HG03354 (cell line): ENCODE results near the gene MASP2.
"Not testable (repeated sequence)": the region's sequence is repeated elsewhere in the genome, so short reads cannot be mapped to it uniquely, and the experiment has no call there.

Experiments used
- ATAC-seq: cut with Tn5 transposase; IDR thresholded peaks from one replicate; pipeline ENCODE4 v1.9.1; 2021; ENCODE audit warnings: mild to moderate bottlenecking; ENCODE audit not compliant: unreplicated experiment, poor library complexity, severe bottlenecking

MASP2 gene

DNA sequence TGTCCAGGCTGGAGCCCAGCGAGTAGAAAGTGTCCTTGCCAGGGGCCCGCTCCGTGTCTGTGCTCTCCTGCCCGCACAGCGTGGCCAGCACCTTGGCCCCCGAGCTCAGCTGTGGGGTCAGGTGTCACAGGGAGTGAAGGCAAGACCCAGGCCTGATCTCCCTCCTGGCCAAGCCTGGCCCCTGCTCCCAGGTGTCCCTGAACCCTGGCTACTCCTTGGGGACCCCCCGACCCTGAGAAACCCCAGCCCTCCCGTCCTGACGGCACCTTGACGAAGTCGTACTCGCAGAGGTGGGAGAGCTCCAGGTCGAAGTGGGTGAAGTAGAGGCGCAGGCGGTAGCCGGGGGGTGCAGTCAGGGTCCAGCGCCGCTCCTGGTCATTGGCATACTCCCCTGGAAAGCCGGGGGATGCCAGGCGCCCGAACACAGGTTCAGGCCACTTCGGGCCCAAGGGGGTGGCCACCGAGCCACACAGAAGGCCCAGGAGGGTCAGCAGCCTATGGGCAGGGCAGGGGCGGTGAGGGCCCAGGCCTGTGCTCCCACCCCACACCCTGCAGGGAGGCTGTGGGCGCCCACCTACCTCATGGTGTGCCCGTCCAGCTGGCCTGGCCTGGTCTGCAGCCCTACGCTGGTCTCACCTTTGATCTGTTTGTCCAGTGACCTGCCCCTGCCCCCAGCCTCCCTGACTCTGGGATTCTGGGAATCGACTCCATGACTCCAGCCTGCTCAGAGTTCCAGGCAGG, at the start of gene MASP2:
Gene MASP2, minus strand, starts transcription at position 615 of the 741 bp plus-strand sequence. Its CDS starts 32 bp downstream, at position 583.
- ATAC-seq = no peak

DNA sequence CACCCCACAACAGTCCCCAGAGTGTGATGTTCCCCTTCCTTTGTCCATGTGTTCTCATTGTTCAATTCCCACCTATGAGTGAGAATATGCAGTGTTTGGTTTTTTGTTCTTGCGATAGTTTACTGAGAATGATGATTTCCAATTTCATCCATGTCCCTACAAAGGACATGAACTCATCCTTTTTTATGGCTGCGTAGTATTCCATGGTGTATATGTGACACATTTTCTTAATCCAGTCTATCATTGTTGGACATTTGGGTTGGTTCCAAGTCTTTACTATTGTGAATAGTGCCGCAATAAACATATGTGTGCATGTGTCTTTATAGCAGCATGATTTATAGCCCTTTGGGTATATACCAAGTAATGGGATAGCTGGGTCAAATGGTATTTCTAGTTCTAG, 36.7 kb upstream of the MASP2 start:
- not testable (repeated sequence) for ATAC-seq

DNA sequence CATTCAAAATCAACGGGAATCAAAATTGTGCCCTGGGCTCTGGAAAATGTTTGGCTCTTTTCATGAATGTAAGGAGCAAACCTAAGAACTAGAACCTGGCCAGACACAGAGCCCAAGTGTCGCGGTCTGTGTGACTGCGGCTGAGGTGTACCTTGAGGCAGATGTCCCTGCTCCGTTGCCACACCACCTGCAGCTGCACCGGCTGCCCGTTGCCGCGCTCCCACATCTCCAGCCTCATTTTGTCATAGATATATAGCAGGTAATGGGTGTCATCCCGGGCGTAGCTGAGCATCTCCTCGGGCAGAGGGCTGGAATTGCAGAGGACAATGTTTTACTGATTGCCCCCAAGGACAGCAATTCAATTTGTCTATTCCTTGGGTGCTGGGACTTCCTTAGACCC, 33.9 kb upstream of the MASP2 start:
- ATAC-seq = no peak

DNA sequence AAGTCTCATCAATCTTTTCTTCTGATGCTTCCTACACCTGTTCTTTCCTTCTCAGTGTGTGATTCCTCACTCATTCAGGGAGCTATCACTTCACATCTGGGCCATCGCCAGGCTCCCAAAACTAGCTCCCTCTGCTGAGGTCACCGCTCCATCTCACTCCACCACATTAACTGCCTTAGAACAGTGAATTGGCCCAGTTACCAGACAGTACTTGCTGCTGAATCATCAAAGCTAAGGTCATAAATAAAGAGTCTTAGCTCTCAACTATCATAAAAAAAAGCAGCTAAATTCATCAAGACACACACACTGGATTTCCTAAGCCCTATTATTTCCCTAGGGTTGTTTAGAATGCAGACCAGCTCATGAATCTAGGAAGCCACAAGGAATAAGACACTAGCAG, 31.6 kb upstream of the MASP2 start:
- no peak for ATAC-seq

DNA sequence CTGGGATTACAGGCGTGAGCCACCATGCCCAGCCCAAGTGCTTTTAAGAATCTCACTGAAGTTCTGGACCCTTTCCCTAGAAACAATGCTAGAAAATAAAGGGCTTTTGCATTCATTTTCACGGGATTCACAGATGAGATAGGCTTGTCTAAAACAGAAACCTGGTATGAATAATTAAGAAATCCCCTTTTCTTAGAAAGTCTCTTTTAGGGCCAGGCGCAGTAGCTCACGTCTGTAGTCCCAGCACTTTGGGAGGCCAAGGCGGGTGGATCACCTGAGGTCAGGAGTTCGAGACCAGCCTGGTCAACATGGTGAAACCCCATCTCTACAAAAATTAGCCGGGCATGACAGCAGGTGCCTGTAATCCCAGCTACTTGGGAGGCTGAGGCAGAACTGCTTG, 26.4 kb upstream of the MASP2 start:
- ATAC-seq = not testable (repeated sequence)

DNA sequence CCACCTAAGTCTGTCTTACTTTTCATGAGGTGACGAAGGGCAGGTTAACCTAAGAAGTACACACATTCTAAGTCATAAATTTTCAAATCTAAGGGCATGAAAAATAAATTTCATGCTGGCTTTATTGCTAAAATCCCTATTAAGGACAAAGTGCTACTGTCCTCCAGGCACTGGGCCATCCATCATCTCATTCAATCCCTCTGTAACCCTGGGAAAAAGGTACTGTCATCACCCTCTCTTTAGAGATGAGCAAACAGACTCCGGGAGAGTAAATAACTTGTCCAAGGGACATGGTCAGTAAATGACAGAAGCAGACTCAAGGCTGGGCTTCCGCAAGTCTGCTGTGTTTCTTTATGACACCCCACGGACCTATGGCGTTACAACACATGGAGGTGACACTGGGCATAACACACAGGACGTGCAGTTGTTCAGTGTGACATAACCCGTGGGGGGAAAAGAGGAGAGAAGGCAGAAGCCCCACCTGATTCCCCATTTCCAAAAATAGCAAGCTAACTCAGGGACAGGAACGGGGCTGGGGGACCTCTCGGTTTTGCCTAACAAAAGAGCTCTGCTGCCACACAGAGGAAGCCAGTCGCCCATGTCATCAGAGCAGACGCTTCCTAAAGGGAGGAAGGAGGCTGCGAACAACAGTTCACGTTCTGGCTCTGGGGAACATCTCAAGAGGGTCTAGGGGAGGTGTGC, 25.3 kb upstream of the MASP2 start:
- ATAC-seq = no peak

DNA sequence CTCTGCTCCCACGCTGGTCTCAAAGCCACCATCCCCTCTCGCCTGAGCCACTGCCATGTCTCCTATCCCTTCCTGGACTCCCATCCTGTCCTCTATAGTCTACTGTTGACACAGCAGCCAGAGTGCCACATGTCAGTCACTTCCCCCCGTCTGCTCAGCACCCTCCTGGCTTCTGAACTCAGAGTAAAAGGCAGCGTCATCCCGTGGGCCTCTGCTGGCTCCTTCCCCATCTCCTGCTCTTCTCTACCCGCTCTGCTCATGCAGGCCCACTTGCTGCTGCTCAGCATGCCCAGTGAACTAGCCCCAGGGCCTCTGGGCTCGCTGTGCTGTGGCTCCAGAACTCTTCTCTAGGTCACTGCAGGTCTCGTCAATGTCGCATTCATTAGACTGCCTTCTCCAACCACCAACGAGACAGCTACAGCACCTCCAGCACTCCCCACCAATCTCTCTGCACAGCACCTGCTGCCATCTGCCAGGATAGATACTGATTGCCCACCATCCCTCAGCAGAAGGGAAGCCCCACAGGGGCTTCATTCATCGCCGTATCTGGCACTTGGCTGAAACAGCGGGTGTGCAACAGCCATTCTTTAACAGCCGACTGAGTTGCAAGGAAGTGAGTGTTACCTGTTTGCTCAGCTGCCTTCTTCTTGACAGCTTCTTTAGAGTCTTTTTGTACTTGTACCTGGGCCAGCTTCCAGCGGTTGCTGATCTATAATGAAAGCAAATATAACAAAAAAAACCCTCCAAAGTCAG, 24.6 kb upstream of the MASP2 start:
- no peak for ATAC-seq

DNA sequence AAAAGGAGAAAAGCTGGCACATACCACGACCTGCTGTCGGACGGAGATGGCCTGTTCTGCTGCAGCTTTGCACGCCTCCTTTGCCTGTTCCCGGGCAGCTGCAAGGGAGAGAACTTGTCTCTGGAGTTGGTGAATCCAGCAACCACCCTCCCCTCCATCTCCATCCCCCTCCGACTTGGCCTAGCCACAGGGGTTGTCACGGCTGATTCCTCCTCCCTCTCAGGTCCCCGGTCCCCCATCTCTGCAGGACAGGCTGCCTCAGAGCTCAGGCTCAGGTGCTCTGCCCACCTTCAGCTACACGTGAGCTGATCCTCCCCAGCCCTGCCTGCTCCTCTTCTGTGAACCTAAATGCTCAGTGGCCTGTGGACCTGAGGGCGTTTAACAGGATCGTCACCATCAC, 23.8 kb upstream of the MASP2 start:
- no peak for ATAC-seq

DNA sequence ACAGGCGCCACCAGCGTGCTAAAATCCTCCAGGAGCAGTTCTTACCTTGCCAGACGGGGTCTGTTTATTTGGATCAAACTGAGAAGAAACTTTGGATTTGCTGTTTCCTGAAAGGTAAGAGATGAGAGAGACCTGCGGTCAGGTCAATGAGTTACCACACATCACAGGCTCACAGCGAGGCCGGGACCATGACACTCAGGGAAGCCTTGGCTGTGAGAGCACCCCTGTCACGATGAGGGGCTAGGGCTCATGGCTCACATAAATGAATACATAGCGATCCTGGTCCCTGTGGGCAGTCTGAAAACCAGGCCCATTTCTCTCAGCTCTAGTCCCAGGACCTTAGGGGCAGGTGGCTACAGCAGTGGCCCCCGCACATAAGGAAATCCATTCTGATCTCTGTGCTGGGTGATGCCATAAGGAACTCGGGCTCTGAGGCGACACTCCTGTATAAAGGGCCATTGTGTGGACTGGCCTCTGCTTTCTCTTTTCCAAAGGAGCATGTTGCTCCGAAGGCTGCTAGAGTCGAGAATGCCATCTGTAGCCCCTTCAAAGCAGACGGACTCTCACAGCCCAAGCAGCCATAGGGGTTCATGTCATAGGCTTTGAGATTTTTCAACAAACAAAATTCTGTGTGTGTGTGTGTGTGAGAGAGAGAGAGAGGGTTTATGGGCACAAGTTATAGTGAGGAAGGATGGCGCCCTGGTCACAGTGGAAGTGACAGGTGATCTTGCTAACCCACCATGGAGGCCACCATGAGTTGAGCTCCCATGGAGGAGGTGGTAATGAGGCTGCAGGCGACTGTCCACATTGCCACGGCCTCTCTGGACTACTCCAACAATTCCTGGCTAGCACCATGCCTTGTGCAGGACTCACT, 21.8 kb upstream of the MASP2 start:
- ATAC-seq = no peak

DNA sequence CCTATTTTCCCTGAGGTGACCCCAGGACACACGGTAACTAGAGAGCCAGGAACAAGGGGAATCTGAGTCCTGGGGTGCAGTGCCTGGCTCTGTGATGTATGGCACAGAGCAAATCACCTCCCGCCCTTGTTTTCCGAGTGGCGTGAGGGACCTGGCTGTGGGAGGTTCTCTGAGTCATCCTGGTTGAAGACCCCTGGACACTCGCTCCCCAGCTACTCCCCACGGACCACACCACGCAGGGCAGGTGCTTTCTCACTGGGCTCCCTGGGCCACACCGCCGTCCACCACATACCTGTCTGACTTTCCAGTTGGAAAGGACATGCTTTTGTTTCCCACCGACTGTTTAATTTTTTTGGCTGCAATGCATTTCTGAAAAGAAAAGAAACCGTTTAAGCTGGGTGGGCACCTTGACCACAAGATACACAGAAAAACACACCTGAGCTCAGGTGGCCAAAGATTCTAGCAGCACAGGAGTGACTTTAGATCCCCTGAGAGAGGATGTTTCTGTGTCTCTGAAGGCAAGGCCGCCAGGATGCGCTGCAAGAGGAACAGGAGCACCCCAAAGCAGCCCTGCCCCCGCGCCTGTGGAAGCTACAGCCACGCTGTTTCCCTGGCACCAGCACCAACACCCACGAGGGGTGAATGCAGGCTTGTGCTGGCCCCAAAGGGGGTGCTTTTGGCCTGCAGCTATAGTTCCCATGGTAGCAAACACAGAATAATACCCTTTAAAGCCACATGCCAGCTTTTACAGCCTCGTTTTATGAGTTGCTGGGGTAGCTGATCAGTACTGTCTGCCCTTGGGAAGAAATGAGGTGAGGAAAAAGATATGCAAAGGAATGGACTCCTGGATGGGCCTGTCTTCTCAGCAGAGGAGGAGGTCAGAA, 20.9 kb upstream of the MASP2 start:
- no peak for ATAC-seq

DNA sequence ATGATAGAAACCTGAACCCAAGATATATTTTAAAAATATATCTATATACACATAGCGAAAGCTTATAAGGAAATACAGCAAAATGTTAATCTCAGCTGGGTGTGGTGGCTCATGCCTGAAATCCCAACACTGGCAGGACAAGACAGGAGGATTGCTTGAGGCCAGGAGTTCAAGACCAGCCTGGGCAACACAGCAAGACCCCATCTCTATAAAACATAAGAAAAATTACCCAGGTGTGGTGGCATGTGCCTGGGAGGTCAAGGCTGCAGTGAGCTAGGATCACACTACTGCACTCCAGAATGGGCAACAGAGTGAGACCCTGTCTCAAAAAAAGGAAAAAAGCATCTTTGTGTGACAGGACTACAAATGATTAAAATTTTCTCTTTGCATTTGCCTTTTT, 18.8 kb upstream of the MASP2 start:
- no peak for ATAC-seq

DNA sequence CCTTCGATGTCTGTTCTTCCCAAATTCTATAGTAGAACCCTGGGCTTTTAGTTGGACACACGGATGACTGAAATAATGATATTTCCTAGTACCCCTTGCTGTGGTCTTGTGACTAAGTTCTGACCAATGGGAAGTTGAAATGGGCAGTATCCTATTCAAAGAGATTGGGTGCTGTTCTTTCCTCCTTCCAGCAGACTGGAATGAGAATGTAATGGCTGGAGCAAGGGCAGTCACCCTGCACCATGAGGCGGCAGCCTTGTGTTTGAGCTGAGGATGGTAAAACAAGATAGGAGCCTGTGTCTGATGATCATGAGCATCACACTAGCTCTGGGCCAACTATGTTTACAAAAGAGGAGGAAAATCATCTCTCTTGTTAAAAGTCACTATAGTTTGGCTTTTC, 17.9 kb upstream of the MASP2 start:
- ATAC-seq = no peak

DNA sequence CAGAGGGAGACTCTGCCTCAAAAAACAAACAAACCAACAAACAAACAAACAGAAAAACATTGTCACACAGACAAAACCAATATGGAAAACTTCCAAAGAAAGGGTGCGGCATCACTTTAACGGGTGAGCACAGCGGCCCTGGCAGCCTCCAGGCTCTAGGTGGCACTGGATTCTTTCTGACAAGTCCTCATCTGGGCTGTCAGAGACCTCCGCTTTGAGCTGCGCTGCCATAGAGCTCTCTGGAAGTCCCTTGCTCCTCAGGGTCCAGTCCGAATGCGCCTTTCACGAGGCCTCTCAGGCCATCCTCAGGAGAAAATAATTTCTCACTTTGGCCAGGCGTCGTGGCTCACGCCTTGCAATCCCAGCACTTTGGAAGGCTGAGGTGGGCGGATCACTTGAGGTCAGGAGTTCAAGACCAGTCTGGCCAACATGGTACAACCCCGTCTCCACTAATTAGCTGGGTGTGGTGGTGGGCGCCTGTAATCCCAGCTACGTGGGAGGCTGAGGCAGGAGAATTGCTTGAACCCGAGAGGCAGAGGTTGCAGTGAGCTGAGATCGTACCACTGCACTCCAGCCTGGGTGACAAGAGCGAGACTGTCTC, 17.0 kb upstream of the MASP2 start:
- ATAC-seq = not testable (repeated sequence)

DNA sequence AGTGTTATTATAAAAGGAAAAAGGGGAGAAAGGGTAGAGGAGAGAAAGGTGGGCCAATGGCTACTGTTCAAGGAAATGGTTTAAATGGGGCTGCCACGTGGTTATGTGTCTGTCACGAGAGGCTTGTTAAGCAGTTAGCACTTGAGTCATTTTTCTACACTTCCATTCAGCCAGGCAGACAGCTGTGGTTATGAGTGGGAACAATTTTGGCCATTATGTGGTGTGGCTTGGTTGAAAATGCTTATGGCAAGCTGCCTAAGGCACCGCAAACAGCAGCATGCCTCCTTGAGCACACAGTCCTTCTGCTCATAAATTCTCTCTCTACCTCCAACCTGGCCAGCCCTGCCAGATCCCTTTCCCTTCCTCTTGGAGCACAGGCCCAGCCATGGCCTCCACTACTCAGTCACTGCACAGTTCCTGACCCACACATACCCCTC, 15.9 kb upstream of the MASP2 start:
- no peak for ATAC-seq

DNA sequence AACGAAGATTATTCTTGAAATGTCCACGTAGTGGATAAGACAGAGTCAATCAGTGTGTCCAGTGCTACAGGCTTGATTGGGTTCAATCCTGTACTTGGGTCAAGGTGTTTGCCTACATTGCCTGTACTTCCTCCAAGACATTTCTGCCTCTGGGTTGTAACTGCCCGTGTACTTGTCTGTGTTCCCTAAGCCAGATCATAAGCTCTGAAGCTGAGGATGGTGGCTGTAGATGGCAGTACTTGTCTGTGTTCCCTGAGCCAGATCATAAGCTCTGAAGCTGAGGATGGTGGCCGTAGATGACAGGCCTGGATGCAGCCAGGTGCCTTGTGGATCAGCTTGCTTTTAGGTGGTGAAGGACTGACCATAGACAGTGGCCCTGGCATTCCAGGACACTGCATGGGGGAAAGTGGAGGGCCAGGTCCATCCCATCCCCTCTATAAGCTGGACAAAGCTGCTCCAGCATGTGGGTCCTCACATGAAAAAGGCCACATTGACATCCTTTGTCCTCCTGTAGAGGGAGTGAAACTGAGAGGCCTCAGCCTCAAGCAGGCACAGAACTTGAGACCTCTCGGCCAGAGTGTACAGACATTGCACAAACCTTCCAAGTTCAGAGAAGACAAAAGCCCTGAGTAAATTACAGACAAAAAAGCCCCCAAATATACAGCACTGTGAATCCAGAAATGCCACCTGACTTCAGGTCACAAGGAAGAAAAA, 14.8 kb upstream of the MASP2 start:
- ATAC-seq = no peak

DNA sequence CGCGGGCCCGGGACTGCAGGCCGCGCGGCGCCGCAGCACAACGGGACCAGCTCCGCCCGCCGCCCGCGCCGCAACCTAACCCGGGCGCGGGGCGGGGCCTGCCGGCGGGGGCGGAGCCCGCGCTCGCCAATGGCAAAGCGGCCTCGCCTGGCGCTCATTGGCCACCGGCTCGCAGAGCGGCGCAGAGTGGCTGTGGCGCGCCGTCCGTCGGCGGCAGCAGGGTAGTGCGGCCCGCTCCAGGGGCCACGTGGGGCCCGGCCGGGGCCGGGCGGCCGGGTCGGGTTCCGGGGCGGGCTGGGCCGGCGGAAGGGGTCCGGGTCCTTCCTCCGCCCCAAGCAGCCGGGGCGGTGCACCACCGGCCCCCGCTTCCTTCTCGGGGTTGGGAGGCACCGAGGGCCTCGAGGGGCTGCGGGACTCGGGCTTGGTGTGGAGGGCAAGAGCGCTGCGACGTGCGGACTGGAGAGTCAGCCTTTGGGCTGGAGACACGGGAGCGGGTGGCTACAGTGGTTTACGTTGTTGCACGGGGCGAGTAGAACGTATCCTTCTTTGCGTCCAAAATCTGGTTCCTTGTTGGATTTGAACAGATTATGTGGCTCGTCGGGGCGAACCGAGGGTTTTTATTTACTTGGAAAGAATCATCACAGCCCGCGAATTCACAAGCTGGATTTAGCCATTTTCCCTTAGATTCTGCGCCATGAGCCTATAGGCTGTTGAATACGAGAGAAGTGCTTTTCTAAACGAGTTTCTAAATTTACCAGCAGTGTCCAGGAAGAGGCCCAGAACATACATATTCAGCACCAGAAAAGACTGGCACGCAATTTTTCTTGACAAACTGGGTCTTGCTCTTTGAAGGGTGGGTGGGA, 13.2 kb upstream of the MASP2 start, which contains the start of gene SRM:
Gene SRM, minus strand, starts transcription at position 51 of the 863 bp plus-strand sequence. CDS start 75 bp downstream, outside the sequence.
- peak; percentile 91 for ATAC-seq
